ENCODE results near the gene APOD.

The APOD gene

GRCh38 chr3:195587824-195588223, 4.1 kb upstream of the APOD start:
- in situ Hi-C loops (cut with HindIII; ENCODE audit: low sequenced_read_pairs) = no loop called here

- in situ Hi-C loops (cut with HindIII; ENCODE audit: low sequenced_read_pairs) = no loop called here
Observed at GRCh38 chr3:195587406-195587805, 3.7 kb upstream of the APOD start.

GRCh38 chr3:195584543-195584870, 767 bp upstream of the APOD start:
- in situ Hi-C loops (cut with HindIII; ENCODE audit: low sequenced_read_pairs) = no loop called here

- in situ Hi-C loops (cut with HindIII; ENCODE audit: low sequenced_read_pairs) = no loop called here
Observed at GRCh38 chr3:195582947-195583346, 793 bp downstream of the APOD start.

GRCh38 chr3:195580744-195581443, 2.8 kb downstream of the APOD start:
- in situ Hi-C loops (cut with HindIII; ENCODE audit: low sequenced_read_pairs) = no loop called here

- in situ Hi-C loops (cut with HindIII; ENCODE audit: low sequenced_read_pairs) = no loop called here
Observed at GRCh38 chr3:195579281-195579680, 4.5 kb downstream of the APOD start.

GRCh38 chr3:195578565-195578964, 5.2 kb downstream of the APOD start:
- in situ Hi-C loops (cut with HindIII; ENCODE audit: low sequenced_read_pairs) = no loop called here

- in situ Hi-C loops (cut with HindIII; ENCODE audit: low sequenced_read_pairs) = no loop called here
Observed at GRCh38 chr3:195577645-195578177, 6.0 kb downstream of the APOD start.

GRCh38 chr3:195574497-195575304, 9.0 kb downstream of the APOD start:
- in situ Hi-C loops (cut with HindIII; ENCODE audit: low sequenced_read_pairs) = no loop called here

GRCh38 chr3:195573611-195574496, 9.9 kb downstream of the APOD start:
- in situ Hi-C loops (cut with HindIII; ENCODE audit: low sequenced_read_pairs) = no loop called here

GRCh38 chr3:195571361-195571760, 12.4 kb downstream of the APOD start:
- in situ Hi-C loops (cut with HindIII; ENCODE audit: low sequenced_read_pairs) = no loop called here

- in situ Hi-C loops (cut with HindIII; ENCODE audit: low sequenced_read_pairs) = no loop called here
Observed at GRCh38 chr3:195570912-195571311, 12.8 kb downstream of the APOD start.

GRCh38 chr3:195570344-195570743, 13.4 kb downstream of the APOD start:
- in situ Hi-C loops (cut with HindIII; ENCODE audit: low sequenced_read_pairs) = no loop called here

- in situ Hi-C loops (cut with HindIII; ENCODE audit: low sequenced_read_pairs) = no loop called here
Observed at GRCh38 chr3:195568630-195569029, 15.1 kb downstream of the APOD start.

GRCh38 chr3:195566797-195567196, 16.9 kb downstream of the APOD start:
- in situ Hi-C loops (cut with HindIII; ENCODE audit: low sequenced_read_pairs) = no loop called here

GRCh38 chr3:195565716-195566115, 18.0 kb downstream of the APOD start:
- in situ Hi-C loops (cut with HindIII; ENCODE audit: low sequenced_read_pairs) = no loop called here

- in situ Hi-C loops (cut with HindIII; ENCODE audit: low sequenced_read_pairs) = no loop called here
Observed at GRCh38 chr3:195563317-195563716, 20.4 kb downstream of the APOD start.

- in situ Hi-C loops (cut with HindIII; ENCODE audit: low sequenced_read_pairs) = no loop called here
Observed at GRCh38 chr3:195559723-195560409, 23.9 kb downstream of the APOD start.

GRCh38 chr3:195558602-195559001, 25.1 kb downstream of the APOD start:
- in situ Hi-C loops (cut with HindIII; ENCODE audit: low sequenced_read_pairs) = no loop called here

- in situ Hi-C loops (cut with HindIII; ENCODE audit: low sequenced_read_pairs) = no loop called here
Observed at GRCh38 chr3:195557322-195557721, 26.4 kb downstream of the APOD start.

GRCh38 chr3:195556390-195556789, 27.4 kb downstream of the APOD start:
- in situ Hi-C loops (cut with HindIII; ENCODE audit: low sequenced_read_pairs) = no loop called here
